Cerebellar cortex (tissue), 1 donor: ENCODE results near the gene OSBPL10.
"Not testable (repeated sequence)": the region's sequence is repeated elsewhere in the genome, so short reads cannot be mapped to it uniquely, and the experiment has no call there.

Source experiments
- DNase-seq: peaks from one replicate; pipeline ENCODE4 v3.0.0-alpha.2; 2015; ENCODE audit warnings: low spot score

OSBPL10 gene

GRCh38 chr3:31993843-31994242 is 12.8 kb upstream of the OSBPL10 start:
- DNase-seq: no peak

DNA sequence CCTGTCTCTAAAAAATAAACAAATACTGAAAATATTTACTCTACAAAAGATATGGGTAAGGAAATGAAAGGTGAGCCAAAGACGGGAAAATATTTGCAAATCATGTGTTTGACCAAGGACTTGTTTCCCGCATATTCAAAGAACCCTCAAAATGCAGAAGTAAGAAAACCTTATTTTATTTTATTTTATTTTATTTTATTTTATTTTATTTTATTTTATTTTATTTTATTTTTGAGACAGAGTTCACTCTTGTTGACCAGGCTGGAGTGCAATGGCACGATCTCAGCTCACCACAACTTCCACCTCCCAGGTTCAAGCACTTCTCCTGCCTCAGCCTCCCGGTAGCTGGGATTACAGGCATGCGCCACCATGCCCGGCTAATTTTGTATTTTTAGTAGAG is 11.9 kb upstream of the OSBPL10 start:
- DNase-seq: not testable (repeated sequence)

DNA sequence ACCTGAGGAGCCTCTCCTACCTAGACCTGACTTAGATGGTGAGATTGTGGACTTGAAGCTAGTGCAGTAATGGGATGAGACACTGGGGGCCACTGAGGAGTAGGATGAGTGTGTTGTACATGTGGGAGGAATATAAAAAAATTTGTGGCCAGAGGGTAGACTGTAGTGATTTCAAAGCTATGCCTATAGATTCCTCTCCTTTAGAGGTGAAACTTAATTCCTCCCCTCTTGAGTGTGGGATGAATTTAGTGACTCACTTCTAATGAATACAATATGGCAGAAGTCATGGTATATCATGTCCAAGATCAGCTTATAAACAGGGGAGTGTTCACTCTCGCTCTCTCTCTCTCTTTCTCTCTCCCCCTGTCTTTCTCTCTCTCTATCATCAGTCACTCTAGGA is 7.2 kb upstream of the OSBPL10 start:
- DNase-seq: no peak

DNA sequence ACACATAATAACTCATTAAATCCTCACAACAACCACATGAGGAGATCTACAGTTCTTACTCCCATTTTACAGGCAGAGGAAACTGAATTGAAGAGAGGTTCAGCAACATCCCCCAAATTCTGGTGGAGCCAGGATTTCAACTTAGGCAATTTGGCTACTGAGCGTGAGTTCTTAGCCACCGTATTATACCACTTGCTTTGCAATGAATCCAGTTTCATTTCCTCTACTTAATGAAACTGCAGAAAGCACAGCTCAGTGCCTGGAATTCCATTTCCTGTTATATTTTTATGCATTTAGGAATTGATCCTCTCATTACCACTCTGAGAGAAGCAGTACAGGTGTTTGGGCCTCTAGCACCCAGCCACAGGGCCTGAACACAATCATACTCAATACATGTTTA is 4.8 kb upstream of the OSBPL10 start:
- no peak for DNase-seq

GRCh38 chr3:31984321-31984720 is 3.3 kb upstream of the OSBPL10 start:
- no peak for DNase-seq

- DNase-seq: peak; percentile 51
These were observed 394 bp downstream of the OSBPL10 start for GRCh38 chr3:31980530-31981205.

- no peak for DNase-seq
These were observed 1.9 kb downstream of the OSBPL10 start for GRCh38 chr3:31979001-31979697.

DNA sequence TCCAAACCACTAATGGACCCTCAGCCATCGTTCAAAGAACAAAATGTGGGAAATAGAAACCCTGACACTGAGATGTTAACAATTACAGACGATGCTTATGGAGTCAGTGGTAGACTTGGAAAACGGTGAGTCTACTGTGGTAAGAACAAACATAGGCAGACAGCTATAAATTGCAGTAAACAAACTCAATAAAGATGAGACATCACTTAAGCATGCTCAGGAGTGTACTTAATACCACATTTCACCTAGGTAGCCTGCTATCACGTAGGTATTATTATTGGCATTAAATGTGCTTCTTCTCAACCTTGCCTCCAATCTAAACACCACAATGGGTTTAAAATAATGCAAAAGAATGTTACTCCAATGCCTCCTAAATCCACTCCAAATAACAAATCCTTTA is 2.5 kb downstream of the OSBPL10 start:
- no peak for DNase-seq

DNA sequence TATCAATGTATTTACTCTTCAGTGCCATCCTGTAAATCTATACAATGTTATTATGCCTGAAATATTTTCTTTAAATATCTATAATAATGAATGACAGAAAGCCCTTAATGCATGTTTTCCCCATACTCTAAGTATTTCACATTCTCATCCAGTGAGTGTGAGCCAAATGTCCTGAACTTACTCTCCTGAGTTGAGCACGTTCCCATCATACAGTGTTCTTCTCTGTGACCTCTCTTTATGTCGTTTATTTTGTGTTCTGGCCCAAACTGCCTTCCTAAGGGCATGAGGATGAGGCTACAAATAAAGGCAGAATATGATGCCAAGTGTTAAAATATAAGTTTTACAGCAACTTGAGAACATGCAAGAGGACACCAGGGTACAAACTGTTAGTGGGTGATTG is 3.3 kb downstream of the OSBPL10 start:
- no peak for DNase-seq

GRCh38 chr3:31976302-31976701 is 4.8 kb downstream of the OSBPL10 start:
- DNase-seq: no peak

GRCh38 chr3:31974964-31975363 is 6.1 kb downstream of the OSBPL10 start:
- no peak for DNase-seq

DNA sequence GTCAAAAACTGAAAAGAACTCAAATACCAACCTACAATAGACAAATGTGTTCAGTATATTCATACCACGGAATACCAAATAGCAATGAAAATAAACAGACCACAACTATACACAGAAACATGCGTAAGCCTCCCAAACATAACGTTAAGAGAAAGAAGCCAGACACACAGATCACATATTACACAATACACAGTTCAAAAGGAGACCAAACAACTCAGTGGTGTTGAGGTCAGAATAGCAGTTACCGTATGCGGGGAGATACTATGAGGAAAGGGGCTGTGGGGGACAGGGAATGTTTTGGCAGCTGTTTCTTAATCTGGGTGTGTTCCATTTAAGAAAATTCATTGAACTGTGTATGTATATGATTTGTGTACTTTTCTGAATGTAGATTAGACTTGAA is 6.6 kb downstream of the OSBPL10 start:
- no peak for DNase-seq

GRCh38 chr3:31973837-31974236 is 7.2 kb downstream of the OSBPL10 start:
- DNase-seq: no peak

GRCh38 chr3:31973081-31973480 is 8.0 kb downstream of the OSBPL10 start:
- no peak for DNase-seq

DNA sequence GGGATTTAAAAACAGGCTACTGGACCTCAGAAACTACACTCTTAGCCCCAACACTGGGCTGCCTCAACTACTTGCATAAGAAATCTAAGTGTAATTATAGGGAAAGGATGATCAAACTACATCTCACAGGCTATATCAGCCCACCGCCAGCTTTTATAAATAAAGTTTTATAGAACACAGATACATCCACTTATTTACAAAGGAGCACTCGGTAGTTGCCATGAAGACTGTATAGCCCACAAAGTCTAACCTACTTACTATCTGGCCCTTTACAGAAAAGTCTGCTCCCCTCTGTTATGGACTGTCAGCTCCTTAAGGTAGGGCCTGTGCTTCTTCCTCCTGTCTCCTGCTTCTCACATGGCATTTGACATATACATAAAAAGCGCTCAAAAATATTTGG is 9.5 kb downstream of the OSBPL10 start:
- no peak for DNase-seq

DNA sequence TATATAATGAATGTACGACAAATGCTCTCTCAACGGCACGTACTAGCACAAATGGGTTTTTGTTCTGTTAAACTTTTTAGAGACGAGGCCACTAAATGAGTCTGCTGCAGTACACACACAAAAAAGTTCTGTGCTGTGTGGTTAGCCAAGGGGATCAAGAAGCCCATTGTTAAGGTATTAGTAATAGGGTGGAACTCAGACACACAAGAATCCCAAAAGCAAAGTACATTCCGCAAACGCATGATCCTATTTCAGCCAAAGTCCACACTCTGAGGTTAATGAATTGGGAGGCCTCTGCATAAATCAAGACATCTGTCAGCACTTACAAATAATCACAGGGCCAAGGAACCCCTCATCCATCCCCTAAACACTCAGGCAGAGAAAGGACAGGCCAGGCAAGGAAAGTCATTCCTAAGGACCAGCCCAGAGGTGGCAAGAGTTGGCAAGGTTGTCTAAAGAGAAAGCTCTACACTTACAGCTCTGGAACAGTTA is 12.1 kb downstream of the OSBPL10 start:
- DNase-seq: peak; percentile 95

GRCh38 chr3:31968369-31968926 is 12.6 kb downstream of the OSBPL10 start:
- no peak for DNase-seq

DNA sequence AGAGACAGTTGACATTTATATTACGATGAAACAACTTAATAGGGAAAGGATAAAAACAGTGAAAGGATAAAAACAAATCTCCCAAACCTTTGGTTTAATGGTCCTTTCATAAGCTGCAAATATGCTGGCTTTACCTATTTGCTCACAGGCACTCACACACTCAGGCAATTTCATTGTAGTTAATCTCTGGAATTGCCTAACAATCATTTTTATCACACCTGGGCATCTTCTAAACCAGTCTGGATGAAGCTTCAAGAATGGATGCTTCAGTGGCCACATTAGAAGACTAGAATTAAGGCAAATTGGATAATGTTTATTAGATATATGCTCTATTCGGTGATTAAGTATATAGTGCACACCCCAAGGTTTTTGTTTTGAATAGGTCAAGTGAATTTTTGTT is 13.5 kb downstream of the OSBPL10 start:
- DNase-seq: no peak

- no peak for DNase-seq
These were observed 14.0 kb downstream of the OSBPL10 start for GRCh38 chr3:31966978-31967591.

GRCh38 chr3:31962801-31963205 is 18.3 kb downstream of the OSBPL10 start:
- DNase-seq: no peak

DNA sequence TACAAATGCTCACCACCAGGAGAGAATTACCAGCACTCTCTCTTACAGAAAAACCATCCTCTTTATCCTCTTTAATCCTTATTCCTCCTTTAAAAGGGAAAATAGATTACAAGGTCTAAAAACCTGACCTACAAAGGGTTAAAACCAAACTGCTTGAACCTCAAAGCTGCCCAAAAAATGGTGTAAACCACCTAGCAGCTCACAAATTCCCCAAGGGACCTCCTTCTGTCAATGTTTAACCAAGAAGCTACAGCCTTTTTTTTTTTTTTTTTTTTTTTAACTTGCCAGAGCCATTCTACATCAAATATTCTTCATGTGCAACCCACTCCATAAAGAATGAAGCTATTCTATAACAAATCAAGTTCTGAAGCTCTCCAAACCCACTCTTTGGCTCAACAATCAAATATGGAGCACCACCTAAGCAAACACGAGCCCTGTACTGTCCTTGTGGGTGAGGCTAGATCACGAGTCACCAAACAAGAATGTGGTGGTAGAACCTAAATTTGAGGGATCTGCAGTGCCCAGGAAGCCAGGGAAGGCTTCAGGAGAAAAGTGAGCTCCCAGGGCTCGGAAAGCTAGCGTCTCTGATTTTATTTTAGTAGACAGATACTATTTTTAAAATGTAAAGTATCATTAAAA is 20.1 kb downstream of the OSBPL10 start:
- no peak for DNase-seq
